Esophagus mucosa (tissue), 1 donor: ENCODE data around the gene GSTM3. TPM values are rescaled to one million over a fixed set of nuclear protein-coding genes. Genes with fewer than 3 reads are reported as not detected.
"Not testable (repeated sequence)": the region's sequence is repeated elsewhere in the genome, so short reads cannot be mapped to it uniquely, and the experiment has no call there.

Experiments
- ATAC-seq: fragments of 200-7000 bp; cut with Tn5 transposase; one replicate; pipeline ENCODE4 v1.9.1; 2020
- total RNA-seq: library from RNA; stranded (reverse); gene quantifications from one replicate; pipeline ENCODE4 v1.2.4, GENCODE V29; 2023
- donor health status: DM: yes; HTN: yes; CAD: no.

The GSTM3 gene
- total RNA-seq, 1 donor from 2014 or later = 19.4 TPM

- no peak for ATAC-seq
Measured at GRCh38 chr1:109726007-109726406, 14.8 kb downstream of the GSTM3 start.

- ATAC-seq = no peak
Measured at GRCh38 chr1:109725510-109725909, 15.3 kb downstream of the GSTM3 start.

GRCh38 chr1:109724933-109725332, 15.9 kb downstream of the GSTM3 start:
- no peak for ATAC-seq

GRCh38 chr1:109722908-109723691, 17.7 kb downstream of the GSTM3 start:
- ATAC-seq = no peak

GRCh38 chr1:109721971-109722370, 18.9 kb downstream of the GSTM3 start:
- no peak for ATAC-seq

GRCh38 chr1:109721042-109721441, 19.8 kb downstream of the GSTM3 start:
- ATAC-seq = no peak

GRCh38 chr1:109719337-109719837, 21.5 kb downstream of the GSTM3 start:
- ATAC-seq = no peak

GRCh38 chr1:109718495-109718894, 22.3 kb downstream of the GSTM3 start:
- peak; percentile 16 for ATAC-seq

GRCh38 chr1:109717729-109718128, 23.1 kb downstream of the GSTM3 start:
- ATAC-seq = peak; percentile 77

GRCh38 chr1:109716570-109717090, 24.2 kb downstream of the GSTM3 start:
- peak; percentile 59 for ATAC-seq

GRCh38 chr1:109716121-109716520, 24.7 kb downstream of the GSTM3 start:
- no peak for ATAC-seq

GRCh38 chr1:109714661-109715372, 26.0 kb downstream of the GSTM3 start:
- ATAC-seq = no peak

- ATAC-seq = no peak
Measured at GRCh38 chr1:109713636-109714035, 27.2 kb downstream of the GSTM3 start.

GRCh38 chr1:109712321-109712864, 28.4 kb downstream of the GSTM3 start:
- ATAC-seq = no peak

- ATAC-seq = not testable (repeated sequence)
Measured at GRCh38 chr1:109711593-109712320, 29.1 kb downstream of the GSTM3 start, which contains the start of gene GSTM5. TSS of gene GSTM5 (plus strand) at chr1:109712251. CDS start at chr1:109712313, 62 bp downstream.

GRCh38 chr1:109709822-109710221, 31.0 kb downstream of the GSTM3 start:
- not testable (repeated sequence) for ATAC-seq

- ATAC-seq = not testable (repeated sequence)
Measured at GRCh38 chr1:109708949-109709348, 31.9 kb downstream of the GSTM3 start.

- ATAC-seq = no peak
Measured at GRCh38 chr1:109705411-109705810, 35.4 kb downstream of the GSTM3 start.

GRCh38 chr1:109704173-109704572, 36.7 kb downstream of the GSTM3 start:
- no peak for ATAC-seq

GRCh38 chr1:109702940-109703339, 37.9 kb downstream of the GSTM3 start:
- ATAC-seq = not testable (repeated sequence)

- ATAC-seq = not testable (repeated sequence)
Measured at GRCh38 chr1:109697861-109698260, 43.0 kb downstream of the GSTM3 start.

- ATAC-seq = no peak
Measured at GRCh38 chr1:109697066-109697465, 43.8 kb downstream of the GSTM3 start.
